ENCODE measurements around the gene SRL.

GRCh38 chr16:4207683-4208340 is 34.1 kb downstream of the SRL start:
- TF ChIP-seq EZH2phosphoT487 (IDR thresholded peaks at IDR 0.05; ENCODE audit: low read depth, severe bottlenecking, unreplicated experiment) (no peak), CTCF (IDR thresholded peaks at IDR 0.05; ENCODE audit: poor library complexity) (no peak)

All from hepatocyte (in vitro differentiated cells).